Testis (tissue), 3 donors: ENCODE results near the gene KLHL22. TPM values are rescaled to one million over a fixed set of nuclear protein-coding genes. Genes with fewer than 3 reads are reported as not detected.
A peak's percentile ranks its signal among the peaks of the same experiment; 100 is the strongest.

Experiments used
- DNase-seq: peaks from one replicate; pipeline ENCODE4 v3.0.0-alpha.2; 2019
- H3K27ac ChIP-seq, 2 donors: fragments of 200-600 bp; sonication (generic); one replicate each; pipeline ENCODE4 v1.5.1; 2019
- H3K27me3 ChIP-seq: fragments of 200-600 bp; sonication (generic); one replicate; pipeline ENCODE4 v1.5.1; 2019
- H3K36me3 ChIP-seq: fragments of 200-600 bp; sonication (generic); one replicate; pipeline ENCODE4 v1.5.1; 2017; ENCODE audit warnings: low read depth; ENCODE audit errors: missing control alignments
- H3K4me1 ChIP-seq: fragments of 200-600 bp; sonication (generic); one replicate; pipeline ENCODE4 v1.5.1; 2019
- H3K4me3 ChIP-seq, 2 donors: fragments of 200-600 bp; sonication (generic); one replicate each; pipeline ENCODE4 v1.5.1; 2017 to 2019
- H3K9me3 ChIP-seq: fragments of 200-600 bp; sonication (generic); one replicate; pipeline ENCODE4 v1.5.1; 2017
- CTCF ChIP-seq, 3 experiments: fragments of 450-650 bp in 2 of 3; fragments of 200-600 bp in 1 of 3; sonication (generic) in 1 of 3; IDR thresholded peaks; one replicate each; pipeline ENCODE4 v1.5.1; 2016 to 2019; ENCODE audit warnings: antibody characterized with exemption in 3 of 3, mild to moderate bottlenecking in 2 of 3, moderate library complexity in 1 of 3
- POLR2A ChIP-seq: fragments of 450-650 bp; IDR thresholded peaks from one replicate; pipeline ENCODE4 v1.6.1; 2017; ENCODE audit warnings: antibody characterized with exemption, mild to moderate bottlenecking, moderate library complexity
- WGBS, 2 donors: methylation state at CpG; one replicate each; pipeline ENCODE4 v1.1.5; 2018; 5-methylcytosine and 5-hydroxymethylcytosine counted together
- intact Hi-C: fragments of 100-400 bp; cut with DNase I; formaldehyde crosslinking; loops from one replicate; pipeline ENCODE4 v1.15.1; 2023; ENCODE audit warnings: low total_unique reads
- polyA plus RNA-seq: library from polyadenylated mRNA; stranded (reverse); fragments of 350-450 nt; fragmentation: Illumina TruSeq; extraction: RNeasy Lipid Tissue Mini Kit (QIAGEN cat#74804); gene quantifications from one replicate; pipeline ENCODE4 v1.2.3, GENCODE V29; 2014; ENCODE audit warnings: low read depth, low replicate concordance; ENCODE audit not compliant: insufficient read depth
- total RNA-seq, 2 donors: library from RNA; depleted of rRNA; stranded (reverse); fragments of >200 nt; gene quantifications; one replicate each; pipeline ENCODE4 v1.2.3, GENCODE V29; 2016

Gene KLHL22
- total and polyA plus RNA-seq, 3 donors from 2014 or later = 18.1 to 41.7 (median 39.8) TPM

GRCh38 chr22:20533095-20533878, 37.7 kb upstream of the KLHL22 start:
- Histone ChIP-seq H3K4me1 (peaks cover 47% of the 10 kb centered on the region), H3K36me3 (no peaks in the 10 kb centered on the region), H3K27ac (peak overlapping the region in 1 of 2 donors; percentile 31), H3K4me3 (no peak overlapping the region), H3K27me3 (no peaks in the 10 kb centered on the region), H3K9me3 (no peaks in the 10 kb centered on the region)
- 65 to 79% methylated on average over 5 to 11 of the region's 11 CpGs for WGBS, 2 donors
- DNase-seq = no peak
- intact Hi-C loops = no loop called here
- TF ChIP-seq CTCF (IDR thresholded peaks at IDR 0.05) (no peak), POLR2A (no peak)

GRCh38 chr22:20532256-20532993, 36.8 kb upstream of the KLHL22 start:
- no peaks in the 10 kb centered on the region for H3K9me3 ChIP-seq
- H3K36me3 ChIP-seq = no peaks in the 10 kb centered on the region
- H3K27ac ChIP-seq = peak overlapping the region; percentile 31 to 59
- WGBS, 2 donors = 65 to 68% methylated on average over 5 to 10 of the region's 10 CpGs
- TF ChIP-seq POLR2A = no peak
- TF ChIP-seq CTCF (IDR thresholded peaks at IDR 0.05) = no peak
- H3K27me3 ChIP-seq = no peaks in the 10 kb centered on the region
- no peak for DNase-seq
- intact Hi-C loops = no loop called here
- H3K4me3 ChIP-seq = no peak overlapping the region
- H3K4me1 ChIP-seq = peaks cover 47% of the 10 kb centered on the region

- intact Hi-C loops = no loop called here
- peak; percentile 69 for DNase-seq
- Histone ChIP-seq H3K36me3 (no peaks in the 10 kb centered on the region), H3K27ac (peak overlapping the region; percentile 31 to 59), H3K4me3 (no peak overlapping the region), H3K27me3 (no peaks in the 10 kb centered on the region), H3K9me3 (no peaks in the 10 kb centered on the region), H3K4me1 (peaks cover 52% of the 10 kb centered on the region)
- no peak for TF ChIP-seq CTCF (IDR thresholded peaks at IDR 0.05)
- no peak for TF ChIP-seq POLR2A
- 48 to 78% methylated on average over 14 to 15 of the region's 15 CpGs for WGBS, 2 donors
These were observed 36.0 kb upstream of the KLHL22 start for GRCh38 chr22:20531404-20532201.

- no peaks in the 10 kb centered on the region for H3K9me3 ChIP-seq
- H3K4me1 ChIP-seq = peaks cover 52% of the 10 kb centered on the region
- no peaks in the 10 kb centered on the region for H3K27me3 ChIP-seq
- no peaks in the 10 kb centered on the region for H3K36me3 ChIP-seq
- H3K4me3 ChIP-seq = no peak overlapping the region
- H3K27ac ChIP-seq = peak overlapping the region in 1 of 2 donors; percentile 19
- WGBS, 2 donors = 46 to 57% methylated on average over 1 of the region's 1 CpG
- intact Hi-C loops = no loop called here
- DNase-seq = no peak
- TF ChIP-seq POLR2A (no peak), CTCF (IDR thresholded peaks at IDR 0.05) (no peak)
These were observed 35.5 kb upstream of the KLHL22 start for GRCh38 chr22:20531154-20531403.
